GM19452 (cell line): ENCODE results near the gene RUVBL2.

Source experiments
- ATAC-seq: cut with Tn5 transposase; IDR thresholded peaks from one replicate; pipeline ENCODE4 v1.9.1; 2021; ENCODE audit not compliant: unreplicated experiment

Gene RUVBL2

GRCh38 chr19:48963371-48964204 is 30.1 kb upstream of the RUVBL2 start:
- no peak for ATAC-seq

DNA sequence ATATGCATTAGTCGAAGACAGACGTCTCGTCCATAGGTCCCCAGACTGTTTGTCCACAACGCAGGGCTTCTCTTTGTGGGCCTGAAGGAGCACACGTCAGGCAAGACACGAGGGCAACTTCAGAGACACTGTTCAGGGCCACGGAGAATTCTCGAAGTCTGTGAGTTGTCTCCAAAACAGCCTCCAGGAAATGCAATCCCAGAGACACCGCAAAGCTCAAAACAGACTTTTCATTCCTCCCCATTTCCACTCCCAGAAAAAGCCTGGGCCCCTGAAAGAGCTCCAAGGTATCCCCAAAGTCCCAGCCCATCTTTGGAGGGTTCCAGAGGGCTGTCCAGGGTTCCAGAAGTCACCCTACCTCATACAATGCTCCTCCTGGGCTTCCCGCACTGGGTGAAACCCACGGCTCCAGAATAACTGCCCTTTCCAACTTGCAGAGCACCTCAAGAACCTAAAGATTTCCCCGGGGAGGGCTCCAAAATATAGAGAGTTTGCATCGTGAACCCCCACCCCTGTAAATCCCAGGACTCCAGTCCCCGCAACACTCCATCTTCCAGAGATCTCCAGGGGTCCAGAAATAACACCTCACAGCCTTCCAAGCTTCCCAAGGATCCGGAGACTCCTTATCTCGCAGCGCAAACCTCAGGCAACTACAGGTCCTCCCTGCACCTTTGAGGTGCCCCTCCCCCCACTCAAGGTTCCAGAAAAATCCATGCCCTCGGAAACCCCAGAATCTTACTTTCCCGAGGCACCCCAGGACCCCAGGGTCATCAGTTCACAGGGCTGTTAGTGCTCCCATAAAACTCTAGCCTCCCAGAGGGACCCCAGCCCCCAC is 29.3 kb upstream of the RUVBL2 start:
- ATAC-seq, result no peak

GRCh38 chr19:48965040-48965805 is 28.5 kb upstream of the RUVBL2 start, which contains the start of gene FTL:
FTL (plus strand) TSS chr19:48965309; CDS start chr19:48965508, 199 bp downstream.
- peak; percentile 43 for ATAC-seq

- ATAC-seq, result peak; percentile 35
These were observed 27.7 kb upstream of the RUVBL2 start for GRCh38 chr19:48965806-48966540.

GRCh38 chr19:48966541-48967345 is 26.9 kb upstream of the RUVBL2 start:
- no peak for ATAC-seq

DNA sequence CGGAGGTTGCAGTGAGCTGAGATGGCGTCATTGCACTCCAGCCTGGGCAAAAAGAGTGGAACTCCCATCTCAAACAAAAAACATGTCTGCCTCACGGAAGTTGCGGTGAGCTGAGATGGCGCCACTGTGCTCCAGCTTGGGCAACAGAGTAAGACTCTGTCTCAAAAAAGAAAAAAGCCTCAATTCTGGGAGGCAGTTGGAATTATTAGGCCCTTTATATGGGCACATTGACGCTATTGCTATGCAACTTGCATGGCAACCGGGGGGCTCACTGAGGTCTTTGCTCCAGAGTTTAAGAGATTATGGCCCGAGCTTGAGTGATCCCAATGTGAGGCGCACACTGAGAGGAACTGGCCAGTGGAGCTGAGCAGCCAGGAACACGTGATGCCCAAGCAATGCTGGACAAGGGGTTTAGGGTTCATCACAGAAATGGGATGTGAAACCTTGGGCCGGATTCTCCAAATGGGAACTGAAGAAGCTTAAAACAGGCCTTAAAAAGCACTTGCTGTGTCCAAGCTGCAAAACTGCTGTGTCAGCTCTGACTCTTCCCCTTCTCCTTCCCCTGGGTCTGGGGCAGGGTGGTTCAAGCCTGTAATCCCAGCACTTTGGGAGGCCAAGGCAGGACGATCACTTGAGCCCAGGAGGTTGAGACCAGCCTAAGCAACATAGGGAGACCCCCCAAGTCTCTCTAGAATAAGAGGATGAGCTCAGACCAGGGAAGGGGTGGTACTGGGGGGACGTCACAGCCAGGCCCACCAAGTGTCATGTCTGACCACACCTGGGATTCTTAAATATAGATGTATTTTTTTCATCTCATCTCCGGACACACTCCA is 26.1 kb upstream of the RUVBL2 start:
- ATAC-seq, result no peak

GRCh38 chr19:48968179-48968661 is 25.5 kb upstream of the RUVBL2 start:
- ATAC-seq, result no peak

DNA sequence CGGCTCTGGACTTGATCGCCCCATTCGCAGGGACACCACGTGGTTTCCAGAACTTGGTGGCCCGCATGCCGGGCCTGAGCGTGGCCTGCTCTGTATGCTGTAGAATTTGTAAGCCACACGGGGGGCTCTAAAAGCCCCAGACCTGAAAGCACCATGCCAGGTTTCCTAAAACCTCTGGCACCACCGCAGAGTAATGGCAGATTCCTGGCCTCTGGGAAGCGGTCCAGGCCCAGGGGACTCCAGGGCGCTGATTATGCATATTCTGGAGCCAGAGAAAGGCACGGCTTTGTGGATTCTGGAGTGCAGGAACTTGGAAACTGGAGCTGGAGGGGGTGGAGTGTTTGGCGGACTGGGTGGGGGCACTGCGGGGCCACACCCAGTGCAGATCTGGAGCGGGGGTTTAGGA is 24.9 kb upstream of the RUVBL2 start:
- no peak for ATAC-seq

GRCh38 chr19:48969276-48970138 is 24.2 kb upstream of the RUVBL2 start:
- no peak for ATAC-seq

DNA sequence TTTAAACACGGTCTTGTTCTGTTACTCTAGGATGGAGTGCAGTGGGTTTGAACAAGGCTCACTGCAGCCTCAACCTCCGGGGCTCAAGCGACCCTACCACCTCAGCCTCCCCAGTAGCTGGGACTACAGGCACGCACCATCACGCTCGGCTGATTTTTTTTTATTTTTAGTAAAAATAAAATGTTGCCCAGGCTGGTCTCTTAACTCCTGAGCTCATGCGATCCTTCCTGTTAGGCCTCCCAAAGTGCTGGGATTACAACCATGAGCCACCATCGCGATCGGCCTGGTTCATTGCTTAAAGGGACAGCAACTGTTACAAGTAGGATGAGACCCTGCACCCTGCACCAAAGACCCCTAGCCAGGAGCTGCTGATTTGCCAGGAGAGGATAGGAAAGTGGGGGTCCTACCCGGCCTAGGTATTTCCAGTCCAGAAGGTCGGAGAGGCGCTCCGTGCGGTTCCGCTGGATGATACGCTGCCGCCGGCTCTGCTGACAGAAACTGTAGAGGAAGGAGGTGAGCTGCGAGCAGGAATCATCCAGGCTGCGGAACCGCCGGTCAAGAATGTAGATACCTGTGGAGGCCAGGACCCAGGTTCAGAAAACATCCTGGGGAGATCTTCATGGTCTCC is 23.4 kb upstream of the RUVBL2 start:
- ATAC-seq, result no peak

DNA sequence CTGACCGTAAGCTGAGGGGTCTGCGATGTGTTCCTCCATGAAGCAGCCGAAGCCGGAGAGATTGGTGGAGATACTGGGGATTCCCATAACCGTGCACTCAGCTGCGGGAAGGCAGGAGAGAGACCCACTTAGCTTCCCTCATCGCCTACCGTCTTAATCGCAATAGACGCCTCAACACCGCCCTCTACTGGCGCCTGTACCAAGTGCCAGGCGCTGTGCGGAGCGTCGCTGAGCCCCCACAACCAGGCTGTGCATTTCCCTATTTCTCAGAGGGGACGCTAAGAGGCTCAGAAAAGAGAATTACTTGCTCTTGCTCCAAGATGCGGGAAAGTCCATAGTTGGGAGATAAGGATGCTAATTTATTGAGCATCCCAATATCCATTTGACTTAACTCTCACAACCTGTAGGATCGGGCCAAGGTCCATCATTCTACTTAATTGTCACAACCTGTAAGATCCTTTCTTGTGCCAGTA is 22.7 kb upstream of the RUVBL2 start:
- ATAC-seq, result no peak

GRCh38 chr19:48975947-48976847 is 17.5 kb upstream of the RUVBL2 start:
- ATAC-seq, result no peak

GRCh38 chr19:48977061-48977460 is 16.6 kb upstream of the RUVBL2 start:
- ATAC-seq, result no peak

GRCh38 chr19:48982280-48982679 is 11.4 kb upstream of the RUVBL2 start:
- no peak for ATAC-seq

DNA sequence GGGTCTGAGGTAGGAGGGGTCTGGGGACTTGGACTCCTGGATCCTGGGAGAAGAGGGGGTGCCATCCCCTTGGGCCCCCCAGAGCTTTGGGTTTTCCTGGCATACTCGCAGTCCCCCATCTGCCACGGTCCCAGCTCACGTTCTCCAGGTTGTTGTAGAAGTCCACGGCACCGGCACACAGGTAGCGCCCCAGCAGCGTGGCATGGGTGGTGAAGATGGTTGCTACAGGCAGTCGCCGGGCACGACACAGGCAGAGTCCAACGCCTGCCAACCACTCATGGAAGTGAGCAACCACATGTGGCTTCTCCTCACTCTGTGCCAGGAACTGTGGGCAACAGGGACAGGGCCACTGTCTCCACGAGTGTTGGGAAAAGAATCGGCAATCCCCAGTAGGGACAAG is 8.0 kb upstream of the RUVBL2 start:
- ATAC-seq, result no peak

- no peak for ATAC-seq
These were observed 7.5 kb upstream of the RUVBL2 start for GRCh38 chr19:48986211-48986610.
